B cell (primary cell): ENCODE data around the gene SPTB.

Experiments used
- CTCF ChIP-seq: fragments of 200-600 bp; IDR thresholded peaks from one replicate; pipeline ENCODE4 v1.8.0; 2022; ENCODE audit warnings: antibody characterized with exemption, mild to moderate bottlenecking
- EZH2 ChIP-seq: IDR thresholded peaks from 2 replicates; pipeline ENCODE4 v1.6.1; 2012; ENCODE audit warnings: borderline replicate concordance, low read depth, mild to moderate bottlenecking, moderate library complexity, low read length; ENCODE audit not compliant: insufficient read depth, poor library complexity, severe bottlenecking

GRCh38 chr14:64745511-64746091 lies 134.1 kb downstream of the SPTB start:
- no peak for TF ChIP-seq CTCF
- no peak for TF ChIP-seq EZH2
